HepG2 (cell line): Measurements from ENCODE around the gene SETD1A. TPM values are rescaled to one million over a fixed set of nuclear protein-coding genes. Genes with fewer than 3 reads are reported as not detected.

Experiments used
- AHR ChIP-seq: IDR thresholded peaks from 2 replicates; pipeline ENCODE4 v1.6.1; 2018; ENCODE audit warnings: missing genetic modification reagents, missing compliant biosample characterization
- BHLHE40 ChIP-seq: IDR thresholded peaks from 2 replicates; pipeline ENCODE4 v1.6.1; 2011; ENCODE audit warnings: low read length, improper control_type of control experiment
- CREBL2 ChIP-seq: sonication (generic); formaldehyde crosslinking; IDR thresholded peaks from 2 replicates; pipeline ENCODE4 v1.8.1; 2023; ENCODE audit warnings: missing genetic modification reagents, mild to moderate bottlenecking, borderline replicate concordance
- CREM ChIP-seq, 2 experiments: sonication (generic) in 1 of 2; formaldehyde crosslinking in 1 of 2; IDR thresholded peaks; 2 replicates each; pipeline versions ENCODE4 v1.4.0 to v1.6.1; 2016 to 2020; ENCODE audit warnings: antibody characterized with exemption in 1 of 2, mild to moderate bottlenecking in 1 of 2, missing genetic modification reagents in 1 of 2
- IRF2 ChIP-seq: IDR thresholded peaks from 2 replicates; pipeline ENCODE4 v1.6.1; 2018; ENCODE audit warnings: missing genetic modification reagents, missing compliant biosample characterization
- NR0B2 ChIP-seq: sonication (generic); formaldehyde crosslinking; IDR thresholded peaks from 2 replicates; pipeline ENCODE4 v1.4.0; 2020; ENCODE audit warnings: mild to moderate bottlenecking, missing genetic modification reagents
- NRL ChIP-seq: sonication (generic); formaldehyde crosslinking; IDR thresholded peaks from 2 replicates; pipeline ENCODE4 v1.5.0; 2020; ENCODE audit warnings: missing genetic modification reagents, mild to moderate bottlenecking, moderate library complexity, borderline replicate concordance
- PITX1 ChIP-seq: sonication (generic); formaldehyde crosslinking; IDR thresholded peaks from 2 replicates; pipeline ENCODE4 v1.5.1; 2020; ENCODE audit warnings: mild to moderate bottlenecking, missing genetic modification reagents
- RBM39 ChIP-seq: fragments of 200-400 bp; formaldehyde crosslinking; IDR thresholded peaks from one replicate; pipeline ENCODE4 v1.6.1; 2018; ENCODE audit warnings: antibody characterized with exemption, mild to moderate bottlenecking, low read depth, low read length; ENCODE audit not compliant: poor library complexity, severe bottlenecking
- RXRA ChIP-seq: sonication (generic); formaldehyde crosslinking; IDR thresholded peaks from 2 replicates; pipeline ENCODE4 v1.5.1; 2020; ENCODE audit warnings: missing genetic modification reagents
- SSRP1 ChIP-seq: IDR thresholded peaks from 2 replicates; pipeline ENCODE4 v1.6.1; 2016; ENCODE audit warnings: control low read depth
- TFAP4 ChIP-seq: sonication (generic); IDR thresholded peaks from 2 replicates; pipeline ENCODE4 v1.6.1; 2016; ENCODE audit warnings: low read depth, borderline replicate concordance
- YY1 ChIP-seq: IDR thresholded peaks from 2 replicates; pipeline ENCODE4 v1.6.1; 2011; ENCODE audit warnings: low read length, low read depth, moderate library complexity, mild to moderate bottlenecking; ENCODE audit not compliant: insufficient read depth, insufficient replicate concordance
- ZFP82 ChIP-seq: sonication (generic); formaldehyde crosslinking; IDR thresholded peaks from 2 replicates; pipeline ENCODE4 v1.5.1; 2020; ENCODE audit warnings: mild to moderate bottlenecking, missing genetic modification reagents, borderline replicate concordance
- ZFYVE20 ChIP-seq: sonication (generic); formaldehyde crosslinking; IDR thresholded peaks from 2 replicates; pipeline ENCODE4 v1.8.0; 2023; ENCODE audit warnings: low read depth, mild to moderate bottlenecking, moderate library complexity, missing genetic modification reagents, borderline replicate concordance
- ZGPAT ChIP-seq: IDR thresholded peaks from 2 replicates; pipeline ENCODE4 v1.6.1; 2016; ENCODE audit warnings: mild to moderate bottlenecking
- ZNF670 ChIP-seq: sonication (generic); formaldehyde crosslinking; IDR thresholded peaks from 2 replicates; pipeline ENCODE4 v1.8.0; 2022; ENCODE audit warnings: mild to moderate bottlenecking, missing genetic modification reagents, borderline replicate concordance
- ZNF709 ChIP-seq: sonication (generic); formaldehyde crosslinking; IDR thresholded peaks from 2 replicates; pipeline ENCODE4 v1.5.0; 2020; ENCODE audit warnings: mild to moderate bottlenecking, missing genetic modification reagents
- polyA plus RNA-seq, 8 experiments: library from polyadenylated mRNA; depleted of rRNA in 3 of 8; stranded (reverse) in 7 of 8; unstranded in 1 of 8; fragments of >200 nt; fragmentation: Illumina TruSeq in 4 of 8; extraction: Trizol in 4 of 8; gene quantifications; 2 replicates each; pipeline versions ENCODE4 v1.2.1 to v1.2.3, GENCODE V29; 2011 to 2016; ENCODE audit warnings: low read depth in 4 of 8, missing spikeins in 1 of 8, mixed read lengths in 1 of 8; ENCODE audit not compliant: insufficient read depth in 1 of 8
- total RNA-seq, 5 experiments: library from RNA; depleted of rRNA; stranded (reverse); fragments of >200 nt; fragmentation: Illumina TruSeq; extraction: Trizol; gene quantifications; 2 replicates each; pipeline ENCODE4 v1.2.3, GENCODE V29; 2016; ENCODE audit warnings: low read depth in 1 of 5

Gene SETD1A
- total and polyA plus RNA-seq, 2 of the 13 experiments (the other 11 are each of a cell fraction or from before 2014, with no cell fraction given): 3.8 to 5.6 TPM

GRCh38 chr16:30941600-30942425 lies 15.7 kb upstream of the SETD1A start (continued):
- TF ChIP-seq SSRP1 (CRISPR knock-in tag): peak; percentile 87; the same call in 1 of the 2 replicates
- no peak for TF ChIP-seq CREBL2 (CRISPR knock-in tag)
- 0 out of 2 replicates have a peak, but pooled peaks have one; percentile 5 for TF ChIP-seq BHLHE40
- TF ChIP-seq ZFYVE20: no peak
- TF ChIP-seq TFAP4: peak; percentile 26
- TF ChIP-seq ZNF709 (CRISPR knock-in tag): peak; percentile 76
- 0 out of 2 replicates have a peak, but pooled peaks have one; percentile 6 for TF ChIP-seq AHR (CRISPR knock-in tag)
- no peak for TF ChIP-seq CREM (IDR thresholded peaks at IDR 0.05)
- no peak for TF ChIP-seq CREM (CRISPR knock-in tag; IDR thresholded peaks at IDR 0.05)
- peak; percentile 20; the same call in 1 of the 2 replicates for TF ChIP-seq IRF2
- peak; percentile 84 for TF ChIP-seq RXRA (CRISPR knock-in tag)
- TF ChIP-seq ZGPAT: peak; percentile 18; the same call in 1 of the 2 replicates
- peak; percentile 85 for TF ChIP-seq NRL
- peak; percentile 45 for TF ChIP-seq YY1
- 0 out of 2 replicates have a peak, but pooled peaks have one; percentile 27 for TF ChIP-seq PITX1 (CRISPR knock-in tag)
- TF ChIP-seq NR0B2 (CRISPR knock-in tag): peak; percentile 52; the same call in 1 of the 2 replicates
- 0 out of 2 replicates have a peak, but pooled peaks have one; percentile 32 for TF ChIP-seq ZNF670 (CRISPR knock-in tag)
- peak; percentile 38 for TF ChIP-seq RBM39
- 0 out of 2 replicates have a peak, but pooled peaks have one; percentile 44 for TF ChIP-seq ZFP82 (CRISPR knock-in tag)
